Cerebellar cortex (tissue), 1 donor: ENCODE data around the gene CELSR1.

Experiments
- DNase-seq: peaks from one replicate; pipeline ENCODE4 v3.0.0-alpha.2; 2015; ENCODE audit warnings: low spot score

CELSR1 gene

DNA sequence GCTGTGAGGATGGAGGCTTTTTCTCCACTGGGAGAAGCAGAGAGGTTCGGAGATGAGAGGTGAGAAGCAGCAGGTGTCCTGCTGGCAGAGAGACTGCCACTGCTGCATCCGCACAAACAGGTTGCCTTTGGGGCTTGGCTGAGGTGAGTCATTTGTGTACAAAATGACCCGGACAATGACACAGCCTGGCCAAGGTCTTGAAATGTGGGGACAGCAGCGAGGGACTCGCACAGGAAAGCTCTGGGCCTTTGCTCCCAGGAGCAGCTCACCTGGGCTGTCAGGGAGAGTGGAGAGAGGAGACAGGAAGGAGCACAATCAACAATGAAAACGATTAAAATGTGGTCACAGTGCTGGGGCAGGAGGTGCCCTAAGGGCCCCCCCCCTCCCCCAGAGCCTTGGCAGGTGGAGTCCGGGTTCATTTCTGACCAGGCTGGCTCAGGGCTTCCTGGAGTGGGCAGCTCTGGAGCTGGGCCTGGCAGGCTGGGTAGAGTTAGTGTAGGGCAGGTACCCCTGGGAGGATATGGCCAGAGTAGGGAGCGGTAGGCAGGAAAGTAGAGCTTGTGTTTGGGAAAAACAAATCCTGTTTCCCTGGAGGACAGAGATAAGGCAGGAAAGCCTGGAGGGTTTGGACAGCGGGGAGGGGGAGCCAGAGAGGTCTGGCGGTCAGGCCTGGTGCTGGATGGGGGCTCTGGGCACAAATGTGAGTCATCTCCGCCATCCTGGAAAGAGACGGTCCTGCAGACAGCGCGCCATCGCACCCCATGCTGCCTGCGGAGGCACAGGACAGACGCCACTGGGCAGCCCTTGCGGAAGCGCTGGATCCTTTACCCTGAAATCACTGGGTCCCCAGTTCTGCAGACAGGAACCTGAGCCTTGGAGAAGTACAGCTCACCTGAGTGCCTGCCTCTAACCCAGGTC, 37.8 kb upstream of the CELSR1 start:
- DNase-seq = no peak

DNA sequence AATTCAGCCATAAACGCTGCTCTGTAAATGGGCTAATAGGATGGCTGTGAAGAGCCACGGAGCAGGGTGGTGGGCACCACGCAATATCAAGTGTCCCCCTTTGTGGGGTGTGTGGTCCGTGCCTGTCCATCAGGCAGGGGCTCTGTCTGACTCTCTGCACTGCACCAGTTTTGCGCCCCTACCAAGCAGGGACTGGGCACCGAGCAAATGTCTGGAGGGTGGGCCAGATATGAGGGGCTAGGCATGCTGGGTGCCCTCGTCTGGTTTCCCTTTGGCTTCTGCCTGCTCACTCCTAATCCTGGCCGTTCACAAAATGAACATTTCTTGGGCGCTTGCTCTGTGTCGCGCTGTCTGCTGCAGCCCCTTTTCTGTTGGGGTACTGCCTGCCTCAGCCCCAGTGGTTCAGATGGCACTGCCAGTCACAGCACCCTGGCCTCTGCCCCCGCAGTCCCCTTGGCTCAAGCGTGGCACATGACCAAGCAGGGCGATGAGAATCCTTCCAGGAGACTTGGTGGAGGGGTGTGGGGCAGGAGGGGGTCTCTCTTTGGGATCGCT, 37.1 kb upstream of the CELSR1 start:
- no peak for DNase-seq

DNA sequence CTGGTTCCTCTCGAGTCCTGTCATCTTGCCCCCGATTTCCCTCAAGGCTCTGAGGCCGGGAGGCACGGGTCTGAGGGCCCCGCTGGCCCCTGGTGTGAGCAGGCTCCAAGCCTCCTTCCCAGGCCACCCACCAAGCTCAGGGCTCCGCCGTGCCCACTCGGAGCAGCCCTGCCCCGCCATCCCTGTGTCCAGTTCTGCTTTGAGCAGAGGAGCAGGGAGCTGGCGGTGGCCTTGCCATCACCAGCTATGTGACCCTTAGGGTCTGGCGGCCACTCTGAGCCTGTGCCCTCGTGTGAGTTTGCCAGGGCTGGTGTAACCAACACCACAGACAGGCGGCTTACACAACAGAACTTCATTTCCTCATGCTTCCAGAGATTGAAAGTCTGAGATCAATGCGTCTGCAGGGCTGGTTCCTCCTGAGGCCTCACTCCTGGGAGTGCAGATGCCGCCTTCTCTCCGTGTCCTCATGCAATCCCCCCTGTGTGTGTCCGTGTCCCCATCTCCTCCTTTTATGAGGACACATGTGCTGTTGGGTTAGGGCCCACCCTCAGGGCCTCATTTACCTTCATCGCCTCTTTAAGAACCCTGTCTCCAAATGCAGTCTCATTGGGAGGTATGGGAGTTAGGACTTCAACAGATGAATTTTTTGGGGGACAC, 36.5 kb upstream of the CELSR1 start:
- no peak for DNase-seq

DNA sequence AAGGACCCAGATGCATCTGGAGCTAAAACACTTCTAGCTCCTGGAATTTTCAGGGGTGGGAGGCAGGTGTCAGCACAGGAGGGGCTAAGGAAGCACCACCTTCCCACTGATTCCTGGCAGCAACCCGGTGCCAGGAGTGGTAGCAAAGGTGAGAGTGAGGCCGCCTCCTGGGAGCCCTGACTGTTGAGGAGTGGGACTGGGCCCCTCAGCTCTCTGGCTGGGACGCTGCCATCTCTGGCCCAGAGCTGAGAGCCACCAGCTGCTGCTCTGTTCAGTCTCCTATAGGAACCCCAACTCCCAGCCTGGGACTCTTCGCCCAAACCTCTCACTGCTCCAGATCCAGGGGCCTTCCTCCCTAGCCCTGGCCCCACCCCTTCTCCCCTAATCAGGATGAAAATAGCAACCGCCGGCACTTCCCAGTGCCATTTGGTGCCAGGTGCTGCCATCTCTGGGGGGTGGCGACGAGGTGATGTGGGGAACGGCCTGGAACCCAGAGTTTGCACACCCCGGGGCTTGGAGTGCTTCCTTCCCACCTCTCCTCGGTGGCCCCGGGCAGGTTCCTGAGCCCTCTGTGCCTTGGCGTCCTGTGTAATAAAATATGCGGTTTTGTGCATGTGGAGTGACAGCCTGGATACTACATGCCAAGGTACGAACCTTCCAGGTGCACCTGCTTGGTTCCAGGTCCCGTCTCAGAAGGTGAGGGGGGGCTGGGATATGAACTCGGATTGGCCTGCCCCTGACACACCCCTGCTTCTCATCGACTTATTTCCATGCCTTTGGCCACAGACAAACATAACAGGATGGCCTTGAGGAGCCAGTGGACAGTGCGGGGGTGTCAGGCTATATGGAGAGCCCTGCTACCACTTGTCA, 35.7 kb upstream of the CELSR1 start:
- DNase-seq = no peak

DNA sequence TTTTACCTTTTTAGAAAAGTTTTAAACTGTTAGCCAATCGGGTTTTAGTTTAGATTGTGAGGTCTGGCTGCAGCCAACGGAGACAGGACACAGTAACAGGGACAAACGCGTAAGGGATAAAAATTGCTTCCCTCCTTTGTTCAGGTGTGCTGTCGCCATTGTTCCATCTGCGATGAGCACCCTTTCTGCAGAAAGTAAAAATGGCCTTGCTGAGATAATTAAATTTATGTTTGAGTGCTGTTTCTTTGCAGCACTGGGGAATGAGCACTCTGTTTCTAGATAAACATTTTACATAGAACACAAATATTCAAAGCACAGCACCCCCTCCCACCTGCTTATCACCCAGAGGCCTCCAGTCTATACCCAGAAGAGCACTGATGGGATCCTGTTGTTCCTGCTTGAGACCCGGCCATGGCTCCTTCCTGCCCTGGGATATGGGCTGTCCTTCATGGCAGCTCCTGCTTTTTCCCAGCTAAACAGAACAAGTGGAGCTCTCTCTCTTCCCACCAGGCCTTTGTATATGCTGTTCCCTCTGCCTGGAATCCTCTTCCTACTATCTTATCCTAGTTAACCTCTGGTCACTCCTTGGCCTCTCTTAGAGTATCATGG, 34.3 kb upstream of the CELSR1 start:
- no peak for DNase-seq

DNA sequence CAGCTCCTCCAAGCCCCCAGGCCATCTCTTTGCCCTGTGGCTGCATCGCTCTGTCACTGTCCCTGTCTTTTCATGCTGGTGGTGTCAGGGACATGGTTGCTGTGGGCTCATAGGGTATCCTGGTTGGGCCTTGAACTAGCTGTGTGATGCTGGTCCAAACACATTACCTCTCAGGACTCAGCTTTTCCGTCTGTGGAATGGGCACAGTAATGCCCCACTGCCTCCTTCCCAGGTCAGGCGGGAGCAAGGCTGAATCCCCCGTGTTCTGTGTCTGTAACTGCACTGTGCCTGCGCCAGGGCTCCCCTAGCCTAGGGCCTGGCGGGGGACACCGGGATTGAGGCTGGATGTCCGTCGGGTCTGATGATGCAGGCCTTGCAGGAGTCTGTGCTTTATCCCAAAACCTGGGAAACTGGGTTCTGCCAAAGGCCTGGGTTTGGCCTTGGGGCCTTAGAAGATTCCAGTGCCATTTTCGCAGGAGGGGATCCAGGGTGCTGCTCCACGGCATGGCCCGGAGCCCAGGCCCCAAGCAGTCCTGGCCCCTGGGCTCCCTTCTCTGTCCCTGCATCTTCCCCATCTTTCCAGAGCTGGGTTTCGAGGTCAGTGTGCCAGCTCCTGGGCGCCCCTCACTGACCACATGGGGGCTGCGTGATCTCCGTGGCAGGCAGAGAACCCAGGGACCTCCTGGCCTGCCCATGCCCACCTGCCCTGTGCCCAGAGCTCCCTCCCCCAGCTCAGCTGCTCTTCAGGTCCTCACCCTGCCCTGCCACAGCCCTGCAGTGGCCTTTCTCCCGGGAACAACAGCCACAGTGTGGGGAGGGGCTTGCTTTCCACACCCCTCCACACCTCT, 32.7 kb upstream of the CELSR1 start:
- DNase-seq = no peak

DNA sequence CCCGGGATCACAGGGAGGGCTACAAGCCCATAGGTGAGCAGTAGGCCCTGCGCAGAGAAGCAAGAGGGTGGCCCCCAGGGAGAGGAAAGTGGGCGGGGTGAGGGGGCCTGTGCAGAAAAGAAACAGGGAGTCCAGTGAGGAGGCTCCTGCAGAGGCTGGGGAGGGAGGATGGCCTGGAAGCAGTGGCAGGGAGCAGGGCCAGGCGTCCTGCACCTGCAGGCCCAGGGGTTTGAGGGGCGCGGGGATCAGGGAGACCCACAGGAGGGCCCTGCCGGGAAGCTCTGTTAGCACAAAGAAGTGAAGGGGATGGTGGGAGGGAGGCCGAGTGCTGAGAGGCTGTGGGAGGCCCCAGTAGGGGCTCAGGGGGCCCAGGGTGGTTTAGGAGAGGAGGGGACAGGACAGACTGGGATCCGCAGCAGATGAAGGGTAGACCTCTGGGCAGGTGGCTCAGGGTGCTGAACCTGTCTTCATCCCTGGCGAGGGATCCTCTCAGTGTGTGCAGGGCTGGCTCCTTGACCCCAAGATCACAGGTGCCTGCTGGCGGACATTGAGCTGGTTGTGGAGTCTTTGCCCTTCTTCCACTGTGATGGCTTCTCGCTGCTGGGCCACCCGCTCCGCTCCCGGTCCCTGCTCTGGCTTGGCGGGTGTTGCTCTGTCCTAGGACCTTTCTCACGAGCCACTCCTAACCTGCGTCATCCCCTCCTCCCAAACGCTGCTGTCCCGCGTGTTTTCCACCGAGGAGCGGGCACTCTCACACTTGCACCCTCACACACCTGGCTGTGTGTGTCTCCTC, 31.8 kb upstream of the CELSR1 start:
- no peak for DNase-seq

DNA sequence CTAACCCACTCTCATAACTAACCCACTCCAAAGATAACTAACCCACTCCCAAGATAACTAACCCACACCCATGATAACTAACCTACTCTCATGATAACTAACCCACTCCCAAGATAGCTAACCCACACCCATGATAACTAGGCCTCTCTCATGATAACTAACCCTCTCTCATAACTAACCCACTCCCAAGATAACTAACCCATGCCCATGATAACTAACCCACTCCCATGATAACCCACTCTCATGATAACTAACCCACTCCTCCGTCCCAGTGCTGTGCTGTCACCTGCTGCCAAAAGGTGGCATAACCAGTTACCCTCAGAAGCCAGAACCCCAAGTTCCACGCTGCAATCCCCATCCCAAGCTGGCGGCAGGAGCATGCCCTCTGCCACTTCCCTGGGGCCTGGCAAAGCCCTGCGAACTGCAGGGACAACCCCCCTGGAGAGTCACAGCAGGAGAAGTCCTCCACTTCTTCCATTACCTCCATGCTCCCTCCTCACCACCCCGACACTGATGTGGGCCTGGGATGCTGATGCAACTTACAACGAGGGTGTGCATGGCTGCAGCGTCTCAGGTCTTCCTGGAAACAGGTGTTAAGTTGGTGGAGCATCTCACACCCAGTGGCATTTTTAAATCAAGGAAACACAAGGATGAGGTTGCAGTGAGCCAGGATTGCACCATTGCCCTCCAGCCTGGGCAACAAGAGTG, 30.8 kb upstream of the CELSR1 start:
- no peak for DNase-seq

DNA sequence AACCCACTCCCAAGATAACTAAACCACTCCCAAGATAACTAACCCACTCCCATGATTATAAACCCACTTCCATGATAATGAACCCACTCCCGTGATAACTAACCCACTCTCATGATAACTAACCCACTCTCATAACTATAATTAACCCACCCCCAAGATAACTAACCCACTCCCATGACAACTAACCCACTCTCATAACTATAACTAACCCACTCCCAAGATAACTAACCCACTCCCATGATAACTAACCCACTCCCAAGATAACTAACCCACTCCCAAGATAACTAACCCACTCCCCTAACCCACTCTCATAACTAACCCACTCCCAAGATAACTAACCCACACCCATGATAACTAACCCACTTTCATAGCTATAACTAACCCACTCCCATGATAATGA, 30.1 kb upstream of the CELSR1 start:
- DNase-seq = no peak

DNA sequence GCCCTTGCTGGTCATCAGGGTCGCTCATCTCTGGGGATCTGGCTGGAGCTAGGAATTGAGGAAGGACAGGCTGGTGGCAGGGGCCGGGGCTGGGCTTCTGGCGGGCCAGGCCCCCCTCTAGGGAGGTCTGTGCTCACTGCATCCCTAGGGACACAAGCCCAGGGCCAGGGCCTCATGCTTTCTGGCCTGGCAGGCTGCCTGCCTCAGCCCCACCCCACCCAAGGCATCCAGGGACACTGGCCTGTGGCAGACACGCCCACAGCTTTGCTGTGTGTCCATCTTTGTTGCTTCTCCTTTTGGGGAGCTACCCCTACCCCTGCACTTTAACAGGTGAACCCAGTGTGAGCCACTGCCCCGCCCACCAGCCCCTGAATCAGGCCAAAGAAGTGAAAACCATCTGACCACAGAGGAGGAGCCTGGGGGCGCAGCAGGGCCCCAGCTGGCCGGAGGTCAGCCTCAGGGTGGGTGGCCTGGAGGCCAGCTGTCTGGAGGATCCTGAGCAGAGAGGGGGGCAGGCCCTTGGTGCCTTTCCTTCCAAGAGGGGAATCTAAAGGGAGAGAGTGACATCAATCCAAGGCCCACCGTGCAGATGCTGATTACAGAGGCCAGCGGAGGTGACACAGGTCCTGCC, 26.8 kb upstream of the CELSR1 start:
- DNase-seq = no peak

DNA sequence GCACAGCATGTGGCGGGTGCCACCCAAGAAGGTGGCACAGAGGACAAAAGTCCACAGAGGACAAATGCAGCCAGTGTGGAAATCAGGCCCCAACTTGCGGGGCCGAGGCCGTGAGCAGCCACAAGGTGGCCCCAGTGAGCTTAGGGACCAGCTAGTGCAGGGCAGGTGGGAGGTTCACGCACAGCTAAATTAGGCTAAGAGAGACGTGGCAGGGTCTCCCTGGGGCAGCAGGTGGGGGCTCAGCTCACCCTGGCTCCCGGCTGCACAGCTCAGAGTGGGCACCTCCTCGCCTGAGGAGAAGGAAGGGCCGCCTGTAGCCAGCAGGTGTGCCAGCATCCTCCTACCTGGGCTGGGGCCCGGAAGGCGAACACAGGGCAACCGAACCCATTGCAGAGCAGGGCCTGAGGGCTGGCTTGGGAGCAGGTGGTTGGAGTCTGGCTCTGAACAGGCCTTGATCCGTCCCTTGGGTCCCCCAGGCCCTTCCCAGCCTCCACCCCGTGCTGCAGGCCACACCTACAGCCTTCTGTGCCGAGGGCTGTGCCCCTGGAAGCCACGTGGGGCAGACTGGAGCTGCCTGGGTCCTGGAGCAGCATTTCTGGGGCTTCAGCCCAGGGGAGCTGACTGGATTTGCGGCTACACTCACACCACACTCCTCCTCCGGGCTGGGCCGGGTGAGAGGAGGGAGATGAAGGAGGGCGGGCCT, 26.1 kb upstream of the CELSR1 start:
- peak; percentile 62 for DNase-seq

DNA sequence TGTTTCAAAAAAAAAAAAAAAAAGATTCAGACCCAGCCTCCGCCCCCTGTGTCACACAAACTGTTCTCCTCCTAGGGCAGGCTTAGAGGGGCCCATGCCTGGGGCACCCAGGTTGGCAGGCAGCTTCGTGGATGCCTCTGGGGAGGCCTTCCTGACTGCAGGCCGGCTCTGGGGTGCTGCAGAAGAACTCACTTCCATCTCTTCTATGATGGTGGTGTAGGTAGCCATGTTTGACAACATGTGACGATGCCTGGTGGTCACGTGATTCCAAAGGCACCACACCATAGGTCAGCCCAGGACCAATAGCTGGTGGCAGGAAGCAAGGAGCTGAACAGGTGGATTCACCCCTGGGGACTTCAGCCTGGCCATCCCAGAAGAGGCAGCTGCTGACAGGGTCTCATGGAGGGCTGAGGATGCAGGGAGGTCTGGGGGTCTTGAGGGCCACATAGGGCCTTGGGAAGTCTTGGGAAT, 24.1 kb upstream of the CELSR1 start:
- DNase-seq = peak; percentile 47

DNA sequence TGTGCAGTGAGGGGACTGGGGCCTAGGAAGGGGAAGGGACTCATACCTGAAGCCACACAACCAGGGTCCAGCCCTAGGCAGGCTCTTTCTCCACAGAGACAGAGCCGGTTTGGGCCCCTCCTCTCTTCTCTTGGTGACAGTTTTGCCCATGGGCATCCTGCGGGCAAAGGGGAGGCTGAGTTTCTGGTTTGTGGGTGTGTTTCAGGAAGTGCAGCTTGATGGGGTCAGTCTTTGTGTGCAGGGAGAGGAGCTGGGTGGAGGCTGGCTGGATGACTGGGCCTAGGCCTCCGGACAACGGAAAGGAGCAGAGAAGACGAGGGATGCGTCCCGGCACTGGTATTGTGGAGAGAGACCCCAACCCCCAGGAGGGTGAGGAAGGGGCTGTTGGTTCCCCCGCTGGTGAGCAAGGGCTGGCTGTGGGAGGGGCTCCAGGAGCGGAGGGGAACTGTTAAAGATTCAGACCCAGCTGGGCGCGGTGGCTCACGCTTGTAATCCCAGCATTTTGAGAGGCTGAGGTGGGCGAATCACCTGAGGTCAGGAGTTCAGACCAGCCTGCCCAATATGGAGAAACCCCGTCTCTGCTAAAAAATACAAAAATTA, 23.4 kb upstream of the CELSR1 start:
- DNase-seq = no peak

DNA sequence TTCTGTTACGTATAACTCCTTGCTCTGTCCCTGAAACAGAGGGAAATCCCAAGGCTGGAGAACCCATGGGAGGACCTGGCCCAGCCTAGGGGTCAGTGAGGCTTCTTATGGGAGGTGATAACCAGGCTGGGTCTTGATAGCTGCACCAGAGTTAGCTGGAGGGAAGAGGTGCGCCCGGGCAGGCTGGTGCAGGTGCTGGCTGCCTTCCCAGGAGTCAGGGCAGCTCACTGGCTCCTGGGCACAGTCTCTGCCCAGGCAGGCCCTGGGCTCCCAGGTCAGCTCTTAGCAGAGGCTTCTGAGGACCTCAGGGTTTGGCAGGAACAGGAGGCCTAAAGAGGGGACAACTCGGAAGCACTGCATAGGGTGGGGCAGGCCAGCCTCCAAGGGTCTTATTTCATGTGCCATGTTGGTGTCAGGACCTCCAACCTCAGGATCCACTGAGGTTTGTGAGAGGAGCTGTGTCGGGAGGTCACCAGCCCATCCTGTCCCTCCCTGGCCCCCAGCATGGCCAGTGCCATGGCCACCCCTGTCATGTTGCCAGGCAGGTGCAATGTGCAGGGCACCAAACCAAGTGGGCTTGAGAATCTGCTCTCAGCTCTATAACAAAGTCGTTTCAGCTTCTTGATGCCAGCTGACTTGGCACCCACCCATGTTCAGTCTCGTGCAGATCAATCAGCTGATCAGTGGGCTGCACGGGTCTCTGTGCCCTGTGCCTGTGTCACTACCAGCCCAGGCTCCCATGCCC, 20.5 kb upstream of the CELSR1 start:
- DNase-seq = no peak

DNA sequence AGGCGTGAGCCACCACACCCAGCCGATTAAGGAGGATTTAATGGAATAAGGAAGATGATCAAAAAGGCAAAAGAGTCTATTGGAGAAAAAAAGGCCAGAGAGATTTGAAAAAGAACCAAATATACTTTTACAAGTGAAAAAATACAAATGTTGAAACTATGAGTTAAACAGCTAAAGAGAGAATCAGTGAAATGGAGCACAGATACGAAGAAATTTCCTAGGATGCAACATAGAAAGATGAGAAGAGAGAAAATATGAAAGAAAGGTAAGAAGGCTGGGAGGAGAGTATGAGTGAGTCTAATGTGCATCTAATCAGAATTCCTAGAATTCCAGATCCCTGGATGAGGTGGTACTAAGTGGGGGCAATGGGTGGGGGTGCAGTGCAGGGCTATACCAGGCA, 19.4 kb upstream of the CELSR1 start:
- no peak for DNase-seq

DNA sequence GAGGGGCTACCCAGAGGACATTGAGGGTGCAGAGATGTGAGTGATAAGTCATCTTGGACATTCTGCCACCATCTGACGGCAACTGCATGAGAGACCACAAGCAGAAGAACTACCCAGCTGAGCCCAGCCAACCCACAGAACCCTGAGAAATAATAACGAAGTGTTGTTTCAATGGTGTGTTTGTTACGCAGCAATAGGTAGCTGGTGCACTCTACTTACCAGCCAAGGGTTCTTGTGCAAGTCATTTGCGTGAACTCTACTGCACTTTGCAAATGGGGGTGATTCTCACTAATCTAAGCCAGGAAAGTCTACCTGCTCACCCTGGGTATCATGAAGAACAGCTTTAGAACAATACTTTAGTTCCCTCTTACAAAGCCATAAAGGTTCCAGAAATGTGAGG, 15.8 kb upstream of the CELSR1 start:
- no peak for DNase-seq

DNA sequence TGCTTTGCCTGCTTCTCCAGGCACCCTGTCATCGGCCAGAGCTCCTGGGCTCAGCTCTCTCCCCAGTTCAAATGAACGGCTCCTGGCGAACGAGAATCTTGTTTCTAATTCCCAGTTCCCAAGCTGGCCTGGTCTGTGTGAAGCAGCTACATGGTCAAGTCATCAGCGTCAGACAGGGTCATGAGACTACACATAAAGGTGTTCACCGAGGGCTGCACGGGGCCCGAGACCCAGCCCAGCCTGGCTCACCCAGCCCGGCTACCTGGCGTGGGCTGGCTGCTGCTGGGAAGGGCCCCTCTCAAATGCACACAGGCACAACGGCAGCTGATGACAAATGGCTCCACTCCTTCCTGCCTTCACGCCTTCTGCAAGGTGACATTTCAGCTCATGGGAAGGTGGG, 14.6 kb upstream of the CELSR1 start:
- DNase-seq = no peak
